Measurements from ENCODE around the gene PDX1.

PDX1 gene

DNA sequence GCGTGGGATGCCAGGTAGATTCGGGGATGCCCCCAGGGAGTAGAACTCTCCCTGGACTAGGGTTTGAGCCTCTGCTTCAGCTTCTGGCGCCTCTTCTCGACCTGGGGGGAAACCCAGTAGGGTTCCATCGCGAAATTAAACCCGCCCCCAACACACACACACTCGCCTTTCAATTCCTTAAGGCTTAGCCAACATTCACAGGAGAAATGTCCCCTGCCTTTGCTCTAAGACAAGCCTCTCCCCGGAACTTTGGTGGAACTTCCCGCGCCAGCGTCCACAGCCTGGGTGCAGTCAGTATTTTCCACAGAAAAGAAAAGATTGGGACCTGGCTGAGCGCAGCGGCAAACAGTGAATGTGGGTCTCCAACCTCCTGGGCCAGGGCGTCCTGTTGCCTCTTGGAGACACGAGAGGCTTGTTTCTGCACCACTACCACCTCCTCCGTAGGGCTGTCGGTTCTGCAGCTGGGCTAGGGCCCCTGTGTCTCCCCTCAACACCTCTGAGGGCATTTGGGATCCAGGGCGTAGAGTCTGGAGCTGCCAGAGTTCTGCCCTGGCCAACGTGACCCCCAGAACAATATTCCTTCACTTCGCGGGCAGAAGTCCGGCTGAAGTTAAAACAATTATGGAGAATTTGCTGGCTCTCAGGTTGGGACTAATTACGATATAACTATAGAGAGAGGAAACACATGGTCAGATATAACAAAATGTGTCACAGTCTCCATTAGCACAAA lies 3.2 kb downstream of the PDX1 start:
- no peak for DNase-seq

DNA sequence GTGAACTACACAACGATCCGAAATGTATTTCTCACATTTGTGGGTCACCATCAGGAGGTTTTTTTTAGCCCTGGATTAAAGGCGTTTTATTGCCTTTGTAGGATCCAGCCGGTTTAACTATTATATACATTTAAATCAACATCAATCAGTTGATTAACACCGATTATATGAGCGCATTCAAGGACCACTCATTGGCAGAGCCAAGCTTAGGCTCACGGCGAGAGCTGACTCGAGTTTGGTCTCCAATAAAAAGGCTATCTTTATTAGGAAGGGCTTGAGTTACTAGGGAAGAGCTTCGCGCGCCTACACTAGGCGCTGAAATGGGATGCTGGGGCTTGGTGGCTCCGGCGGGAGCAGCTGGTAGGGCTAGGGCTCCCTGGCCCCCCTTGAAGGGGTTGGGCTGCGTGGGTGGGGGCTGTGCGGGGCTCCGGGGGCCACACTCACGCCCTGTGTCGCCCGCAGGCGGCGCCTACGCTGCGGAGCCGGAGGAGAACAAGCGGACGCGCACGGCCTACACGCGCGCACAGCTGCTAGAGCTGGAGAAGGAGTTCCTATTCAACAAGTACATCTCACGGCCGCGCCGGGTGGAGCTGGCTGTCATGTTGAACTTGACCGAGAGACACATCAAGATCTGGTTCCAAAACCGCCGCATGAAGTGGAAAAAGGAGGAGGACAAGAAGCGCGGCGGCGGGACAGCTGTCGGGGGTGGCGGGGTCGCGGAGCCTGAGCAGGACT lies 4.2 kb downstream of the PDX1 start:
- no peak for DNase-seq

- DNase-seq = no peak
Observed at GRCh38 chr13:27924529-27925141, 4.8 kb downstream of the PDX1 start.

GRCh38 chr13:27925220-27925991 lies 5.6 kb downstream of the PDX1 start:
- no peak for DNase-seq

DNA sequence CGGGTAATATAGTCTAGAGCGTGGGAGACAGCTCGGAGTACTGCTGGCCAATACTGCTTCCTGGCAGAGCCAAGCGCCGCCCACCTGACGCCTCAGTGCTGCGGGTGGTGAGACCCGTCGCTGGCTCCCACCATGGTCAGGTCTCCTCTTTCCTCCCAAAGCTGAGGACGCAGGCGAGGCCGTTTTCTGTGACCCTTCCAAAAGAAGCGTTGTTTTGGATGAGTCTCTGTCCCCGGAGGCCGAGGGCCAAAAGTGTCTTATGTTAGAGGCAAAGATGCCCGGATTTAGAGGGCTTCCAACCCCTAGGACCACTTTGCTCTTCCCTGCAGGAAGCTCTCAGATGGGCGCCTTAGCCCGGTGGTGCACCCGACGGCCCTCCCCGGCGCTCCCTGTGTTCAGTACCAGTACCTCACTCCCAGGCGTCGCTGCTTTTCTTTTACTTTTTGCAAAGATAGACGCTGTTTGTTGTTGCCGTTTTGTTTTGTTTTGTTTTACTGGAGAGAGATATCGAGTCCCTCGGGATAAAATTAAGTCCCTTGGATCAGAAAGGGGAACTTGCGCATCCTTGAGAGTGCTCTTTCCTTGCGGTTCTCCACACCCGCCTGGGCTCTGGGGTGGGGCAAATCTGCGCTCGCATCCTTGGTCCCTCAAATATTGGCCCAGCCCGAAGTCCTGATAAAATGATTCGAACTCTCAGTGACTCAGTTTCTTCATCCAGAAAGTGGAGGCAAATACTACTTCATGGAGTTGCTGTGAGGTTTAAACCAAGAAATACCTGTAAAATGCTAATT lies 7.0 kb downstream of the PDX1 start:
- DNase-seq = no peak

DNA sequence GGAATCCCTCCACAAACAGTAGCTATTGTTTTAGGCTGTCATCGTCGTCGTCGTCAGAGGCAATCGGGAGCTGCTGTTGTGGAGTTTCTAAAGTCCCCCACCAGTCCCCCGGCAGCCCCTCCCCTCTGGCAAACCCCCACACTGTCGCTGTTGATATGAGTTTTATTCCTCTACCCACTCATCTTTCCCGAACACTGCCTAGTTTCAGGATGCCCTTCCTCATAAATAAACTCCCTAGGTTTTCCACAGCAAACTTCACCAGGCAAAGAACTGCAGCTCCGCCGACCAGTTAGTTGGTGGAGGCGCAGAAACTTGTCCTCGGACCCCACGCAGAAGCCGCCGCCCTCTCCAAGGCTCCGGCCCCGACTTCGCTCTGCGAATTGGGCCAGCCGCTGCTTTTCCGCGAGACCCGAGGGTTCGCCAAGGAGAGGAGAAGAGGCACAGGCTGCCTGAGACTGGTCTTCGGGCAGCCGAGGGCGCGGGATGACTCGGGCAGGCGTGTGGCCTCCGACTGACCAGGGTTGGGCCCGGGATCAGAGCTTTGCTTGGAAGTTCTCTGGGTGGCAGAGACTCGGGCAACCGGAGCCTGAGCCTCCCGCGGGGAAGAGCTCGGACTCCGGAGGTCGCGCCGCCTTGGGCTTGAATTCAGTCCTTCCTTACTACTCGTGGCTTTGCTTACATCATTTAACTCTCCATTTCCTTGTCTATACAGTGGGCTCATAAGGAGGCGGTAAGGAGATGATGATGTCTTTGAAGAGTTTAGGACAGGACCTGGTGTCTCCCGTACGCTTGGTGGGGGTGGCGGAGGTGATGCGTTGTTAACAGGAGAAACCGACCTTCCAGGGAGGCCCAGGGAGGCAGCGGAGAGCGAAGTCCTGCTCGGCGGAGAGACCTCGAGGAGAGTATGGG lies 7.9 kb downstream of the PDX1 start:
- DNase-seq = no peak

- no peak for DNase-seq
Observed at GRCh38 chr13:27928353-27928804, 8.6 kb downstream of the PDX1 start.

- DNase-seq = no peak
Observed at GRCh38 chr13:27928805-27929753, 9.3 kb downstream of the PDX1 start.

- no peak for DNase-seq
Observed at GRCh38 chr13:27929868-27930267, 10.1 kb downstream of the PDX1 start.

DNA sequence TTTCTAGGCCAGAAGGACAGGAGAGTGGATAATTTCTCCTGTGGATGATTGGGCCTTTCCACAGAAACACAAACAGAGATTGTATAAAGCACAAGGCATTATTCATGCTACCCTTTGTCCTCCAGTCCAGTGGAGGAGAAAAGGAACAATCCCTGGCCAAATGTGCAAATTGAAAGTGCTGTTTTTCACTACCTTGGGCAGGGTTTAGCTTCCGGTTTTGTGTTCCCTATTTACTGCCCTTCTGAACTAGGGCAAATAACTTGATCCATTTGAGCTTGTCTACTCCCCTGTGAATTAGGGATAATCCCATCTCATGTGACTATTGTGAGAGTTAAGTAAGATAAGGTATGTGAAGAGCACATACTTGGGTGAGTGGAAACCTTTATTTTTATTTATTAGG lies 13.3 kb downstream of the PDX1 start:
- DNase-seq = no peak

DNA sequence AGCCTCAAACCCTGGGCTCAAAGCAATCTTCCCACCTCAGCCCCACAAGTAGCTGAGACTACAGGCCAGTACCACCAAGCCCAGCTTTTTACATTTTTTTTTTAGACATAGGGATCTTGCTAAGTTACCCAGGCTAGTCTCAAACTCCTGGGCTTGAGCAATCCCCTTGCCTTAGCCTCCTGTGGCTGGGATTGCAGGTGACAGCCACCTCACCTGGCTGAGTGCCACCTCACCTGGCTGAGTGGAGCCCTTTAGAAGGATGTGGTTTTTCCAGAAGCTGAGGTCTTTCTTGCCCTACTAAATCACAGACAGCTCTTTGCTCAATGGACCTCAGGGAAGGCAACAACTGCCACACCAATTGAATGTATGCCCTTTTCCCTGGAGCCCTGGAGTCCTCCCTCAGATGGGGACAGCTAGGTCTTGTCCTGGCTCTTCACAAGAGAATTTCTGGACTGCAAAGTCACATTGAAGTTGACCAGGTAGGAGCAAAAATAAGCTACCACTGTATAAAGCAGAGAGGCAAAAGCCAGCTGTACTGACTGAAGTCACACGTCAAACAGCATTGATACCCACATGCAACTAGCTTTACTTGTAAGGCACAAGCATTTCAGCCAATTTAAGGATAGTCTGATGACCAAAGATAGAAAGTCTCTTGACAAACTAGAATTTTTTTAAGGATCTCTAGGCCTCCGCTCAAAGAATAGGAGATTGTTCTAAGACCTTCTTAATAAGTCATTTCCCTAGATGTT lies 14.0 kb downstream of the PDX1 start:
- peak; percentile 12 for DNase-seq

DNA sequence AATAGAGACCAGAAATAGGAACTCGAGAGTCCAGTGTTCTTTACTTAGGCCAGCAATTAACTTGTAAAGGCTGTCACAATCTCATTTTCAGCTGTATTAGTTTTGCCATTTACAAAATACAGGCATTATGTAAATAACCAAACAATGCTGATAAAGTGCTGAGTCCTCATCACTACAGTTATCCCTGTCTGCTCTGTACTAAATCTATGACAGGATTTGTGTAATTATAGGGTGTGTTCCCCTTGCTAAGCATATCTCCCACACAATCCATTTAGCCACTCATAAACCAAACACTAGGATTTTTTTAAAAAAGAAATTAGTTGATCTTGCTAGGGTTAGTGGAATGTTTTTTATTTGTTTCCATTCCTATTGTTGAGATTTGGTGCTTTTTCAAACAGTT lies 23.2 kb downstream of the PDX1 start:
- no peak for DNase-seq

DNA sequence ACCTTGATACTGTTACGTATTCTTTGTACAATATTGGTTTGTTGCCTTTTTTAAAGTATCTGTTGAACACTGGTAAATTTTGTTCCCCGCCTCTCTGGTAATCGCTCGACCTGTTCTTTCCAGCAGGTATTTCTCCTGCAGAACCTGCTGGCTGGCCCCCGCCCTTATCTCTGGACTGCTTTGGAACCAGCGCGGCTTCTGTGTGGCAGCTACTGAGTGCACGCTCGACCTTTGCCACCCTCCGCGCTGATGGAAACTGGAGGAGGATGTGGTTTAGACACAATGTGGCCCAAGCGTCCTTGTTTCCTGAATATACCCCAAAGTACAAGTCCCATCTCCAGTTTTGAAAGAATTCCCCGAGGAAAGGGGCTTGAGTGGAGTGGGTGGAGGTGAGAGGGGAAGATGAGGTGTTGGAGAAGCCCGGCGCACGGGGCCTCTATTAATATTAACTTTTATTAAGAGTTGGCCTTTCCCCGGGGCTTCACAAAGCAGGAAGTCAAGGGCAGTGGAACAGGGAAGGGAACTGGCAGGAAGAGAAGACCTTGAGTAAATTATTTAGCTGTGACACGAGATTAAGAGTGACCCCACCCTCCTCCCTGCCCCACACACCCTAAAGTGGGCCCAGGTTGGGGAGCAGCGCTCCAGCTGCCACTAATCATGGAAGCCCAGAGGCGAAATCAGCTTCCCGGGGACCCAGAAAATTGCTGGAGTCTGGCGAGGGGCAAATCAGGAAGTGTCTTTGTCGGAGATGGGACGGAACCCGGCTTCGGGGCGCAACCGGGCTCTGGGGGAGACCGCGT lies 33.3 kb downstream of the PDX1 start:
- no peak for DNase-seq

DNA sequence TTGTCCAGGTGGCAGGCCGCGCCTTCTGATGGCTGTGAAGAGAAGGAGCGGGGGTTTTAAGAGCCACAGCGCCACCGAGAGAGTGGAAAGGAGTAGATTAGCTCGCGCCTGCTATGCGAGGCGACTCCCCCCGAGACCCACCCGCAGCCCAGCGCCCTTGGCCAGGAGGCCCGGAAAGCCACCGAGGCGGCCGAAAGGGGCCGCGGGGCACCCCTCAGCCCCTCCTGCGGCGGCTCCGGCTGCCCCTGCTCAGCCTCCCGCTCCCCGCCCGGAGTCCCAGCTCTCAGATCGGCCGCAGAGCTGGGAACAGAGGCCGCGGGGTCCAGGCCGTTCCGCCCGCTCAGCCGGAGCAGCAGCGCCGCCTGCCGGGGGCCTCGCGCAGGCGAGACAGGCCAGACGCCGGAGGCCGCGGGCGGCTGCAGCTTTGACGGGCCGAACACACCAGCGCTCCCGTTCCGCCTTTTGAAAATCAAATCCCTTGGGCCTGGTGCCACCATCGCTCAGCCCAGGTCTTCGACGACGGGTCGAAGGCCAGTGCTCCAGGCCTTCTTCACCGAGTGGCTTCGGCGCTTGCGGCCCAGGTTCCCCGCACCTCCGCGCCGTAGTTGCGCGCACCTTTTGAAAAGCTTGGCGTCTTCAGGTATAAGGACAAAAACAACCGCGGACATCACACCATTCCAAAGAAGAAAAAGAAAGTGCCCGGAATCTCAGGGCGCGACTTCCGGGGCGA lies 34.0 kb downstream of the PDX1 start:
- peak; percentile 70 for DNase-seq

GRCh38 chr13:27954406-27954851 lies 34.6 kb downstream of the PDX1 start:
- DNase-seq = no peak

GRCh38 chr13:27955014-27955591 lies 35.3 kb downstream of the PDX1 start:
- no peak for DNase-seq
